ENCODE data around the gene SH3PXD2B.
"Not testable (repeated sequence)": the region's sequence is repeated elsewhere in the genome, so short reads cannot be mapped to it uniquely, and the experiment has no call there.

Gene SH3PXD2B

DNA sequence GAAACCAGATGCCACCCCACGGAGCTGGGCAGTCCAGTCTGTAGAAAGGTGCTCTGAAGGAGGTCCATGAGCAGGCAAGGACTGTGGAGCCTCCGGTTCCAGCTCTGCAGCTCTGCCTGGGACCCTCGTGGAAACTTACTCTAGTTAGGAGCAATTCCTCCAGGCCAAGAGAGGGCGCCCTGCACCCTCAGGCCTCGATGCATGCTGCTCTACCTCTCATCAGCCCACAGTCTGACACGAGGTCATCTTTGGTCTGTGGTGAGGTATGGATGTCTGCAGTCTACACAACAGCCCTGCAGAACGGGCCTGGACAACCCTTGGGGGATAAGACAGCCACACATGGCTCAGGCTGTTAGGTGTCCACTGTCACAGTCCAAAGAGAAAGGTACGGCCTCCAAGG lies 120.1 kb downstream of the SH3PXD2B start:
- no peaks in the 10 kb centered on the region for H3K4me1 ChIP-seq (ENCODE audit: control insufficient read depth, low read length)
- no peak overlapping the region for H3K27ac ChIP-seq (ENCODE audit: low read depth, low read length)
- H3K4me3 ChIP-seq (ENCODE audit: low read length) = no peak overlapping the region
- H3K9me2 ChIP-seq (replicated peaks; ENCODE audit: control insufficient read depth, low read length) = no peaks in the 10 kb centered on the region
- no peaks in the 10 kb centered on the region for H4K20me1 ChIP-seq (ENCODE audit: control insufficient read depth, insufficient read depth, low read depth, low read length)
- H3K27me3 ChIP-seq (ENCODE audit: control insufficient read depth, low read length) = 0 out of 2 replicates have a peak, but pooled peaks cover 6% of the 10 kb centered on the region
- no peaks in the 10 kb centered on the region for H3K36me3 ChIP-seq (ENCODE audit: control insufficient read depth, low read length)
- H3F3A ChIP-seq (ENCODE audit: control insufficient read depth, insufficient read depth) = no peaks in the 10 kb centered on the region
- H3K79me2 ChIP-seq (ENCODE audit: control insufficient read depth, low read length) = no peaks in the 10 kb centered on the region
- TF ChIP-seq, protein P1, sequence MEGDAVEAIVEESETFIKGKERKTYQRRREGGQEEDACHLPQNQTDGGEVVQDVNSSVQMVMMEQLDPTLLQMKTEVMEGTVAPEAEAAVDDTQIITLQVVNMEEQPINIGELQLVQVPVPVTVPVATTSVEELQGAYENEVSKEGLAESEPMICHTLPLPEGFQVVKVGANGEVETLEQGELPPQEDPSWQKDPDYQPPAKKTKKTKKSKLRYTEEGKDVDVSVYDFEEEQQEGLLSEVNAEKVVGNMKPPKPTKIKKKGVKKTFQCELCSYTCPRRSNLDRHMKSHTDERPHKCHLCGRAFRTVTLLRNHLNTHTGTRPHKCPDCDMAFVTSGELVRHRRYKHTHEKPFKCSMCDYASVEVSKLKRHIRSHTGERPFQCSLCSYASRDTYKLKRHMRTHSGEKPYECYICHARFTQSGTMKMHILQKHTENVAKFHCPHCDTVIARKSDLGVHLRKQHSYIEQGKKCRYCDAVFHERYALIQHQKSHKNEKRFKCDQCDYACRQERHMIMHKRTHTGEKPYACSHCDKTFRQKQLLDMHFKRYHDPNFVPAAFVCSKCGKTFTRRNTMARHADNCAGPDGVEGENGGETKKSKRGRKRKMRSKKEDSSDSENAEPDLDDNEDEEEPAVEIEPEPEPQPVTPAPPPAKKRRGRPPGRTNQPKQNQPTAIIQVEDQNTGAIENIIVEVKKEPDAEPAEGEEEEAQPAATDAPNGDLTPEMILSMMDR (IDR thresholded peaks at IDR 0.05; ENCODE audit: low read depth, low read length, poor library complexity, severe bottlenecking) = peak; percentile 50
- no peak for TF ChIP-seq EZH2phosphoT487 (IDR thresholded peaks at IDR 0.05; ENCODE audit: borderline replicate concordance, low read length)
- no peak overlapping the region for H3K4me2 ChIP-seq (ENCODE audit: low read length)
- no peaks in the 10 kb centered on the region for H3K9me3 ChIP-seq (ENCODE audit: control insufficient read depth, insufficient read depth, low read length)

DNA sequence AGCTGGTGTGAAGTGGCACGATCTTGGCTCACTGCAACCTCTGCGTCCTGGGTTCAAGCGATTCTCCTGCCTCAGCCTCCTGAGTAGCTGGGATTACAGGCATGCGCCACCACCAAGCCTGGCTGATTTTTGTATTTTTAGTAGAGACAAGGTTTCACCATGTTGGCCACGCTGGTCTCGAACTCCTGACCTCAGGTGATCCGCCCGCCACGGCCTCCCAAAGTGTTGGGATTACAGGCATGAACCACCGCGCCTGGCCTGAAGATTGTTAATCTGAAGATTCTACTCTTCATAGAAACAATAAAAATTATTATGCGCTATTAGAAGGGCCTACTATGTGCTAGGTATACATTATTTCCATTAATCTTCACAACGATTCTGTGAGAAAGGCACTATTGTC lies 127.4 kb downstream of the SH3PXD2B start:
- not testable (repeated sequence) for H3K9me3 ChIP-seq (ENCODE audit: control insufficient read depth, insufficient read depth, low read length); H3F3A ChIP-seq (ENCODE audit: control insufficient read depth, insufficient read depth); H3K4me3 ChIP-seq (ENCODE audit: low read length); H3K9me2 ChIP-seq (replicated peaks; ENCODE audit: control insufficient read depth, low read length); H3K79me2 ChIP-seq (ENCODE audit: control insufficient read depth, low read length); H3K27me3 ChIP-seq (ENCODE audit: control insufficient read depth, low read length); H4K20me1 ChIP-seq (ENCODE audit: control insufficient read depth, insufficient read depth, low read depth, low read length); H3K4me2 ChIP-seq (ENCODE audit: low read length); H3K36me3 ChIP-seq (ENCODE audit: control insufficient read depth, low read length); H3K27ac ChIP-seq (ENCODE audit: low read depth, low read length)
- H3K4me1 ChIP-seq (ENCODE audit: control insufficient read depth, low read length) = peaks cover 12% of the 10 kb centered on the region

DNA sequence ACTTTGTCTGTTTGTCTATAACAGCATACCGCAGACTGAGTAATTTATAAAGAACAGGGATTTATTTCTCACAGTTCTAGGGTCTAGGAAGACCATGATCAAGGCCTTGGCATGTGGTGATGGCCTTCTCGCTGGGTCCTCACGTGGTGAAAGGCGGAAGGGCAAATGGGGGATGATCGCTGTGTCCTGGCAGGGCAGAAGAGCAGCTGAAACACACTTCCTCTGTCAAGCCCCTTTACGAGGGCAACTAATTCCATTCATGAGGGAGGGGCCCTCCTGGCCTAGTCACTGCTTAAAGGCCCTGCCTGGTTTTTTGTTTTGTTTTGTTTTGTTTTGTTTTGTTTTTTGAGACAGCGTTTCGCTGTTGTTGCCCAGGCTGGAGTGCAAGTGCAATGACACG lies 128.9 kb downstream of the SH3PXD2B start:
- no peak overlapping the region for H3K4me2 ChIP-seq (ENCODE audit: low read length)
- H3K36me3 ChIP-seq (ENCODE audit: control insufficient read depth, low read length) = no peaks in the 10 kb centered on the region
- no peaks in the 10 kb centered on the region for H4K20me1 ChIP-seq (ENCODE audit: control insufficient read depth, insufficient read depth, low read depth, low read length)
- H3K27ac ChIP-seq (ENCODE audit: low read depth, low read length) = no peak overlapping the region
- H3K4me1 ChIP-seq (ENCODE audit: control insufficient read depth, low read length) = peaks cover 25% of the 10 kb centered on the region
- TF ChIP-seq, protein P1 (IDR thresholded peaks at IDR 0.05; ENCODE audit: low read depth, low read length, poor library complexity, severe bottlenecking) = no peak
- no peak for TF ChIP-seq EZH2phosphoT487 (IDR thresholded peaks at IDR 0.05; ENCODE audit: borderline replicate concordance, low read length)
- 0 out of 2 replicates have a peak, but pooled peaks cover 6% of the 10 kb centered on the region for H3K27me3 ChIP-seq (ENCODE audit: control insufficient read depth, low read length)
- no peaks in the 10 kb centered on the region for H3K9me3 ChIP-seq (ENCODE audit: control insufficient read depth, insufficient read depth, low read length)
- H3K9me2 ChIP-seq (replicated peaks; ENCODE audit: control insufficient read depth, low read length) = no peaks in the 10 kb centered on the region
- H3F3A ChIP-seq (ENCODE audit: control insufficient read depth, insufficient read depth) = peaks cover 9% of the 10 kb centered on the region
- H3K79me2 ChIP-seq (ENCODE audit: control insufficient read depth, low read length) = no peaks in the 10 kb centered on the region
- H3K4me3 ChIP-seq (ENCODE audit: low read length) = no peak overlapping the region

DNA sequence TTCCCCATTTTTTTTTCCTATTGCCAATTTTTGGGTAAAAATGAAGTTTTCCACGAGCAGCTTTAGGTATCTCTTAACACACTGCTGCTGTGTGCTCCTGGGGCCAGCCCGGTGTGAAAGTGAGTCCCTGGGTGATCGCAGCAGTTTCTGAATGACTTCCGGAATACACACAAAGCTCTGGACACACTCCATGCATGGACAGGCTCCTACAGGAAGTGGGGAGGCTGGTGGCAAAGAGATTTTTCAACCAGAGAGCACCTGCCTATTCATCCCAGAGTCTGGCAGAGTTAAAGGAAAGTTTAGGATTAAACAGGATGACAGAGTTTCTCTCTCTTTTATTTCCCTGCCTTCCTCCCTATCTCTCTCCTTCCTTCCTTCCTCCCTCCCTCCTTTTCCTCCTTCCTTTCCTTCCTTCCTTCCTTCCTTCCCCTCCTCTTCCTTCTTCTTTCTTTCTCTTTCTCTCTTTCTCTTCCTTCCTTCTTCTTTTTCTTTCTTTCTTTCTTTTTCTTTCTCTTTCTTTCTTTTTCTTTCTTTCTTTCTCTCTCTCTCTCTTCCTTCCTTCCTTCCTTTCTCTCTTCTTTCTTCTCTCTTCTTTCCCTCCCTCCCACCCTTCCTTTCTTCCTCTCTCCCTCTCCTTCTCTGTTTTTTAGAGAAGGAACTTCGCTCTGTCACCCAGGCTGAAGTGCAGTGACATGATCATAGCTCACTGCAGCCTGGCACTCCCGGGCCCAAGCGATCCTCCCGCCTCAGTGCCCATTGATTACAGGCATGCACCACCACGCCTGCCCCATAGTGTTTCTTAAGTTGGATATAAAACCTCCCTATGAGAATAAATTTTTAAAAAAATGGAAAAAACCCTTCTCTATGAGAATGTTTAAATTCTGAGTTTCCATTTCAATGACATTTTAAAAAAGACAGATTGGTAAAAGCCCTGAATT lies 132.0 kb downstream of the SH3PXD2B start:
- no peaks in the 10 kb centered on the region for H4K20me1 ChIP-seq (ENCODE audit: control insufficient read depth, insufficient read depth, low read depth, low read length)
- peaks cover 9% of the 10 kb centered on the region for H3F3A ChIP-seq (ENCODE audit: control insufficient read depth, insufficient read depth)
- peak overlapping the region; percentile 60 for H3K4me2 ChIP-seq (ENCODE audit: low read length)
- H3K4me3 ChIP-seq (ENCODE audit: low read length) = peak overlapping the region; percentile 15
- no peaks in the 10 kb centered on the region for H3K9me3 ChIP-seq (ENCODE audit: control insufficient read depth, insufficient read depth, low read length)
- peaks cover 35% of the 10 kb centered on the region for H3K4me1 ChIP-seq (ENCODE audit: control insufficient read depth, low read length)
- H3K36me3 ChIP-seq (ENCODE audit: control insufficient read depth, low read length) = no peaks in the 10 kb centered on the region
- H3K27me3 ChIP-seq (ENCODE audit: control insufficient read depth, low read length) = no peaks in the 10 kb centered on the region
- peak overlapping the region; percentile 85 for H3K27ac ChIP-seq (ENCODE audit: low read depth, low read length)
- H3K79me2 ChIP-seq (ENCODE audit: control insufficient read depth, low read length) = no peaks in the 10 kb centered on the region
- H3K9me2 ChIP-seq (replicated peaks; ENCODE audit: control insufficient read depth, low read length) = no peaks in the 10 kb centered on the region
- no peak for TF ChIP-seq EZH2phosphoT487 (IDR thresholded peaks at IDR 0.05; ENCODE audit: borderline replicate concordance, low read length)
